Esophagus squamous epithelium (tissue), 5 donors: ENCODE data around the gene CDC42BPG. TPM values are rescaled to one million over a fixed set of nuclear protein-coding genes. Genes with fewer than 3 reads are reported as not detected.

ENCODE experiments used
- DNase-seq: peaks from one replicate; lab custom pipeline; 2025; lab: John Stamatoyannopoulos, UW
- H3K27ac ChIP-seq, 4 donors: fragments of 200-600 bp; sonication (generic); one replicate each; pipeline ENCODE4 v1.5.1; 2016 to 2019; ENCODE audit warnings: mild to moderate bottlenecking in 1 of 4
- H3K27me3 ChIP-seq, 4 donors: fragments of 200-600 bp; sonication (generic); 1 replicate in 3 of 4; 2 replicates in 1 of 4; pipeline versions ENCODE4 v1.5.1 to v1.6.0; 2017 to 2021; ENCODE audit warnings: antibody characterized with exemption in 1 of 4
- H3K36me3 ChIP-seq, 3 donors: fragments of 200-600 bp; sonication (generic); one replicate each; pipeline ENCODE4 v1.5.1; 2016 to 2019
- H3K4me1 ChIP-seq, 3 donors: fragments of 200-600 bp; sonication (generic); one replicate each; pipeline ENCODE4 v1.5.1; 2017 to 2019
- H3K4me3 ChIP-seq, 4 donors: fragments of 200-600 bp; sonication (generic); 1 replicate in 3 of 4; 2 replicates in 1 of 4; pipeline ENCODE4 v1.5.1; 2016 to 2019; ENCODE audit warnings: mild to moderate bottlenecking in 2 of 4, moderate library complexity in 1 of 4
- H3K9me3 ChIP-seq, 3 donors: fragments of 200-600 bp; sonication (generic); one replicate each; pipeline ENCODE4 v1.5.1; 2016 to 2019
- POLR2A ChIP-seq, 4 donors: fragments of 450-650 bp; IDR thresholded peaks; one replicate each; pipeline ENCODE4 v1.6.1; 2017; ENCODE audit warnings: antibody characterized with exemption in 4 of 4, mild to moderate bottlenecking in 4 of 4, moderate library complexity in 3 of 4
- WGBS, 2 donors: methylation state at CpG; one replicate each; pipeline ENCODE4 v1.1.5; 2018; 5-methylcytosine and 5-hydroxymethylcytosine counted together
- intact Hi-C: fragments of 100-400 bp; cut with DNase I; formaldehyde crosslinking; loops from one replicate; pipeline ENCODE4 v1.15.0; 2022
- total RNA-seq, 4 donors: library from RNA; depleted of rRNA; stranded (reverse); fragments of >200 nt; gene quantifications; one replicate each; pipeline ENCODE4 v1.1.0, GENCODE V29; 2016
- TF ChIP-seq, protein P1 (sequence below), 6 experiments: fragments of 450-650 bp in 4 of 6; fragments of 200-600 bp in 2 of 6; sonication (generic) in 2 of 6; IDR thresholded peaks; one replicate each; pipeline ENCODE4 v1.5.1; 2016 to 2019; ENCODE audit warnings: antibody characterized with exemption in 6 of 6, mild to moderate bottlenecking in 4 of 6, moderate library complexity in 4 of 6
- donor health status: DM: yes; HTN: yes; CAD: no.

CDC42BPG gene
- total RNA-seq, 4 donors from 2014 or later = 16.4 to 48.5 (median 25.0) TPM

DNA sequence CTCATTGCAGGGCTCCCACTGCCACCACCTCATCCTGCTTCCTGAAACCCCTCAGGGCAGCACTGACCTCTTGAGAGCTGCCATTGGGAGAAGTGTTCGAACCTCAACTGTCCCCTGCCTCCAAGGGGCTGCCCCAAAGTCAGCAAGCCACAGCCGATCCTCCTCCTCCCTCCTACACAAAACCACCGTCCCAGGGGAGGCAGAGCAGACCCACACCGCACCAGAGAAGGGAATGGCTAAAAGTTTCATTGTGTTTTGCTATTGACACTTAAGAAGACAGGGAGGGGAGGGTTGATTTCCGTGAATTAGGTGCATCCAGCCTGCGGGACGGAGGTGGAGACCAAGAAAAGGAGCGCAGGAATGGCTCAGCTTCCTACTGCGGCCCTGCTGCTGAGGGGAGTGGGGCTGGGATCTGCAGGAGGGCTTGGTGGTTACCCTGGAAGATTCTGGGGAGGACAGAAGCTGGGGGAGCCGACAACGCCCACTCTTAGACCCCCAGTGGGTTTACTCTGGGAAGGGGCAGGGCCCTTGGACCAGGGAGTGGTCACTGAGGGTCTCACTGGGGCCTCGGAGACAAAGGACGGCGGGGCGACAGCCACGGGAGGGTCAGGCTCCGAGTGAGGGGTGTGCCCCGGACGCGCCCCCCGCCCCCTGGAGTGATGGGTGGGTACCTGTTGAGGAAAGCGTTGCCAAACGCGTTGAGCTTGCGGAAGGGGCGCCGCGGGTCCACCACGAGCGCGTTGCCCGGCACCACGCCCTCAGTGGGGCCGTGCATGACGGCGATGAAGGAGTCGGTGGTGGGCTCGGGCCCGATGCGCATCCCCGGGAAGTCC lies 33.2 kb upstream of the CDC42BPG start:
- TF ChIP-seq, protein P1, sequence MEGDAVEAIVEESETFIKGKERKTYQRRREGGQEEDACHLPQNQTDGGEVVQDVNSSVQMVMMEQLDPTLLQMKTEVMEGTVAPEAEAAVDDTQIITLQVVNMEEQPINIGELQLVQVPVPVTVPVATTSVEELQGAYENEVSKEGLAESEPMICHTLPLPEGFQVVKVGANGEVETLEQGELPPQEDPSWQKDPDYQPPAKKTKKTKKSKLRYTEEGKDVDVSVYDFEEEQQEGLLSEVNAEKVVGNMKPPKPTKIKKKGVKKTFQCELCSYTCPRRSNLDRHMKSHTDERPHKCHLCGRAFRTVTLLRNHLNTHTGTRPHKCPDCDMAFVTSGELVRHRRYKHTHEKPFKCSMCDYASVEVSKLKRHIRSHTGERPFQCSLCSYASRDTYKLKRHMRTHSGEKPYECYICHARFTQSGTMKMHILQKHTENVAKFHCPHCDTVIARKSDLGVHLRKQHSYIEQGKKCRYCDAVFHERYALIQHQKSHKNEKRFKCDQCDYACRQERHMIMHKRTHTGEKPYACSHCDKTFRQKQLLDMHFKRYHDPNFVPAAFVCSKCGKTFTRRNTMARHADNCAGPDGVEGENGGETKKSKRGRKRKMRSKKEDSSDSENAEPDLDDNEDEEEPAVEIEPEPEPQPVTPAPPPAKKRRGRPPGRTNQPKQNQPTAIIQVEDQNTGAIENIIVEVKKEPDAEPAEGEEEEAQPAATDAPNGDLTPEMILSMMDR (IDR thresholded peaks at IDR 0.05) = no peak
- TF ChIP-seq POLR2A (IDR thresholded peaks at IDR 0.05) = peak in 1 of 4 donors; percentile 10
- Histone ChIP-seq H3K27me3 (no peaks in the 10 kb centered on the region), H3K36me3 (peaks cover 0 to 23% (median 7%) of the 10 kb centered on the region in 3 donors), H3K4me3 (peak overlapping the region; percentile 79 to 96 (median 82)), H3K27ac (peak overlapping the region; percentile 88 to 96 (median 90)), H3K9me3 (no peaks in the 10 kb centered on the region), H3K4me1 (peaks cover 37 to 78% (median 57%) of the 10 kb centered on the region in 3 donors)
- DNase-seq = no peak
- intact Hi-C loops = no loop called here
- WGBS, 2 donors = 0 to 2% methylated on average over 5 to 8 of the region's 41 CpGs

DNA sequence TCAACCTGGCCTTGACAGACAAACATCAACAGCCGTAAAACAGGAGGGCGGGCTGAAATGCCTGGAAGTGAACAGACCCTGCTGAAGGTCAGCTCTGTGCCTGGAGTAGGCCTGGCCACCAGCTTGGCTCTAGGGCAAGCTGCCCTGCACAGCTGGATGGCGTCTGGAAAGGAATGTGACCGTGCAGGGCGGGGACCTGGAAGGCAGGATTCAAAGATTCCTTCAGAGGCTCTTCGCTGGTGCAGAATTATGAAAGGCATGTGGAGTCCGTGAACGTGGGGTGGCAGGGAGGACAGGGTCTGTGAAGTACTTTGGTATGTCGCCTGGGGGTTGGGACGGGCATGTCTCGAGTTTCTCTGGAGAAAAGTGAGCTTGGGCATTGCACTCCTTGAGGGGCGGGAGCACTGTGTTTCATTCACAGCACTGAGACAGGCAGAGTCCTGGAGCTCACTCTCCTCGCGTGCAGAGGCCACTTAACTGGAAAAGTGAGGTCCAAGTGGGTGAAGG lies 32.4 kb upstream of the CDC42BPG start:
- H3K36me3 ChIP-seq = peaks cover 0 to 30% (median 7%) of the 10 kb centered on the region in 3 donors
- intact Hi-C loops = no loop called here
- H3K4me3 ChIP-seq = peak overlapping the region; percentile 79 to 96 (median 82)
- H3K27ac ChIP-seq = peak overlapping the region; percentile 88 to 96 (median 90)
- TF ChIP-seq, protein P1 (IDR thresholded peaks at IDR 0.05) = no peak
- TF ChIP-seq POLR2A (IDR thresholded peaks at IDR 0.05) = no peak
- 6 to 24% methylated on average over 9 to 11 of the region's 14 CpGs for WGBS, 2 donors
- H3K27me3 ChIP-seq = no peaks in the 10 kb centered on the region
- DNase-seq = no peak
- H3K9me3 ChIP-seq = no peaks in the 10 kb centered on the region
- peaks cover 37 to 85% (median 62%) of the 10 kb centered on the region in 3 donors for H3K4me1 ChIP-seq

GRCh38 chr11:64876229-64876750 lies 31.8 kb upstream of the CDC42BPG start:
- Histone ChIP-seq H3K27me3 (no peaks in the 10 kb centered on the region), H3K9me3 (no peaks in the 10 kb centered on the region), H3K4me3 (peak overlapping the region; percentile 79 to 96 (median 82)), H3K4me1 (peaks cover 43 to 85% (median 66%) of the 10 kb centered on the region in 3 donors), H3K27ac (peak overlapping the region; percentile 88 to 96 (median 90)), H3K36me3 (peaks cover 0 to 36% (median 11%) of the 10 kb centered on the region in 3 donors)
- TF ChIP-seq POLR2A (IDR thresholded peaks at IDR 0.05) = no peak
- TF ChIP-seq, protein P1 (IDR thresholded peaks at IDR 0.05) = no peak
- WGBS, 2 donors = 39 to 40% methylated on average over 5 to 11 of the region's 11 CpGs
- intact Hi-C loops = no loop called here
- no peak for DNase-seq

DNA sequence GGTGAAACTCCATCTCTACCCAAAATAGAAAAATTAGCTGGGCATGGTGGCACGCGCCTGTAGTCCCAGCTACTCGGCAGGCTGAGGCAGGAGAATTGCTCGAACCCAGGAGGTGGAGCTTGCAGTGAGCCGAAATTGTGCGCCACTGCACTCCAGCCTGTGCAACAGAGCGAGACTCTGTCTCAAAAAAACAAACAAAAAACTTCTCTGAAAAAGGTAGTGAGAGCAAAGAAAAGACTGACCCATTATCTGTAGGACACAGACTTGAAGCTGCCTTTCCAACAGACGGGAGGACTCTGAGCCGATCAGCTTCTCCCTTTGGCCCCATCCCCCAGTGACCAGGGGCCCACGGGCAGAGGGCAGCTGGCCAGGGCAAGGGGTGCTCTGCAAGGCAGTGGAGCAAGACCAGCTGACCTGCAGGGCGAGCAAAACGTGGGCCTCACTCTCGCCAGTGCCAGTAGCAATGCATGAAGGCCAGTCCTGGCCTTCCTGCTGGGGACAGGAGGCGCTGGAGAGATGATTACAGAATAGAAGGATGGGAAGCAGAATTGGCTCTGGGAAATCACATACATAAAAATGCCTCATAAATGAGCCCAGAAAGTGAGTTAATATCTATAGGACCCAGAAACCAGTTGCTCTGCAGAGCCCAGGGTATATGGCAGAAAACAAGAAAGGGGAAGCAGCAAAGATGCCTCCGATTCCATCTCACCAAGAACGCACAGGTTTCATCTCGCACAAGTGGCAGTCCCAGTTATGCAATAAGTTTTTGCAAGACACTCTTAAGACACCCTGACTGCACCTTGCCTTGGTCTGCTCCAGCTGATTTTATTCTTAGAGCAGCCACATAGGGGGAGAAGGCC lies 31.1 kb upstream of the CDC42BPG start:
- peak overlapping the region; percentile 79 to 96 (median 82) for H3K4me3 ChIP-seq

More for the DNA sequence above, 31.1 kb upstream of the CDC42BPG start:
- H3K9me3 ChIP-seq = no peaks in the 10 kb centered on the region
- H3K4me1 ChIP-seq = peaks cover 50 to 85% (median 66%) of the 10 kb centered on the region in 3 donors
- peak overlapping the region; percentile 88 to 96 (median 90) for H3K27ac ChIP-seq
- TF ChIP-seq POLR2A (IDR thresholded peaks at IDR 0.05) = no peak
- intact Hi-C loops = no loop called here
- H3K27me3 ChIP-seq = no peaks in the 10 kb centered on the region
- DNase-seq = no peak
- H3K36me3 ChIP-seq = peaks cover 0 to 43% (median 12%) of the 10 kb centered on the region in 3 donors
- 49 to 57% methylated on average over 17 of the region's 17 CpGs for WGBS, 2 donors
